Choroid plexus epithelial cell (primary cell): Measurements from ENCODE around the gene KCNG2.

Experiments
- DNase-seq: peaks from one replicate; pipeline ENCODE4 v3.0.0-alpha.2; 2010; ENCODE audit warnings: low read depth
- H3K4me3 ChIP-seq: 2 replicates; pipeline ENCODE4 v1.5.1; 2011; ENCODE audit warnings: low read depth, mild to moderate bottlenecking, control low read depth, low read length, moderate library complexity
- TF ChIP-seq, protein P1 (sequence below): conservative IDR thresholded peaks from 2 replicates; pipeline ENCODE4 v1.5.1; 2011; ENCODE audit warnings: low read depth, mild to moderate bottlenecking, control low read depth, inconsistent platforms, low read length, moderate library complexity

KCNG2 gene

GRCh38 chr18:79883461-79884293, 85.9 kb downstream of the KCNG2 start:
- no peak for DNase-seq
- TF ChIP-seq, protein P1, sequence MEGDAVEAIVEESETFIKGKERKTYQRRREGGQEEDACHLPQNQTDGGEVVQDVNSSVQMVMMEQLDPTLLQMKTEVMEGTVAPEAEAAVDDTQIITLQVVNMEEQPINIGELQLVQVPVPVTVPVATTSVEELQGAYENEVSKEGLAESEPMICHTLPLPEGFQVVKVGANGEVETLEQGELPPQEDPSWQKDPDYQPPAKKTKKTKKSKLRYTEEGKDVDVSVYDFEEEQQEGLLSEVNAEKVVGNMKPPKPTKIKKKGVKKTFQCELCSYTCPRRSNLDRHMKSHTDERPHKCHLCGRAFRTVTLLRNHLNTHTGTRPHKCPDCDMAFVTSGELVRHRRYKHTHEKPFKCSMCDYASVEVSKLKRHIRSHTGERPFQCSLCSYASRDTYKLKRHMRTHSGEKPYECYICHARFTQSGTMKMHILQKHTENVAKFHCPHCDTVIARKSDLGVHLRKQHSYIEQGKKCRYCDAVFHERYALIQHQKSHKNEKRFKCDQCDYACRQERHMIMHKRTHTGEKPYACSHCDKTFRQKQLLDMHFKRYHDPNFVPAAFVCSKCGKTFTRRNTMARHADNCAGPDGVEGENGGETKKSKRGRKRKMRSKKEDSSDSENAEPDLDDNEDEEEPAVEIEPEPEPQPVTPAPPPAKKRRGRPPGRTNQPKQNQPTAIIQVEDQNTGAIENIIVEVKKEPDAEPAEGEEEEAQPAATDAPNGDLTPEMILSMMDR = no peak

GRCh38 chr18:79884294-79884962, 86.7 kb downstream of the KCNG2 start:
- TF ChIP-seq, protein P1 = no peak
- H3K4me3 ChIP-seq = no peak overlapping the region
- no peak for DNase-seq

More at GRCh38 chr18:79883461-79884293, 85.9 kb downstream of the KCNG2 start:
- H3K4me3 ChIP-seq = no peak overlapping the region

DNA sequence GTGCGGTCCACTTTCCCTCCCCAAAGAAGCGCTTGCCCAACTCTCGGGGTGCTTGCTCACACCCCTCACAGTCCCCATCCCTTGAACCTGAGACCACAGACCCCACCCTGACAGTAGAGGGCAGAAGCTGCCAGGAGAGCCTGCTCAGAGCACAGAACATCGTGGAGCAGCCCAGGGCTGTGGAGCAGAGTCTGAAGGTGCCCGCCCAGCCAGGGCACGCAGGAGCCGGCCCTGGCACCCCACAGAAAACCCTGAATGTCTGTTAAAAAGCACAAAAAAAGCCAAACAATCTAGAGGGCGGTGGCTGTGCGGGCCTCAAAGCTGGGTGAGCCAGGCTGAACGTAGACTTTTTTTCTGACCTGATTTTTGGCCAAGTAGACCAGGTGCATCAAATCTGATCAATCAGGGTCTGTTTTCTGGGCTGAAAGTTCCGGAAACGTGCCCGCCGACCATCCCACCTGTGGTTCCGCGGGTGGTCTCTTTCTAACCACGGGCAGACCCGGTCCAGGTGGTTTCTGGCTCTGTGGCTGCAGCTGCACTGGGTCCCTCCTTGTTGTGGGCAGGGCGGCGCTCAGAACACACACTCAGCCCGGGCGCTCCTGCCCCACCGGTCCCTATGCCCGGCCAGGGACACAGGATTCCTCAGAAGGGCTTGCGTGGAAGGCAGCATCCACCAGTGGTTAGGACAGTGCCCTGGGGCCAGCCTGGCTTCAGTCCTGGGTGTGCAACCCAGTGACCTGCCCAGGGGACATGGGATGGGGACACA, 87.4 kb downstream of the KCNG2 start:
- H3K4me3 ChIP-seq = no peak overlapping the region
- DNase-seq = no peak
- TF ChIP-seq, protein P1 = no peak

- no peak overlapping the region for H3K4me3 ChIP-seq
- TF ChIP-seq, protein P1 = no peak
- no peak for DNase-seq
Observed at GRCh38 chr18:79887181-79888000, 89.7 kb downstream of the KCNG2 start.

DNA sequence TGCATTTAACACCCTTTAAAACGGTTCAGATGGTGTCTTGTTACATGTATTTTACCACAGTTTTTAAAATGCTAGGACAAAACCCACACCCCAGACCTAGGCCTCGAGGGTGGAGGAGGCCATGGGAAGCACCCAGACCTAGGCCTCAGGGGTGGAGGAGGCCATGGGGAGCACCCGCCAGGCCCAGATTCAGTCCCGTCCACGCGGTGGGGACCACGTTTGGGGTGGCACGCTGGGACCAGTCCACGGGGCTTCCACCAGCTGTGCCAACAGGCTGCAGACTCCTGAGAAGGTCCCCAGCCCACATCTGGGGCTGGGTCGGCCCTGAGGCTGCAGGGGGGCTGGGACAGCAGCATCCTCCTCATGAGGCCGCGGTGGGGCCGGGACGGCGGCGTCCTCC, 90.3 kb downstream of the KCNG2 start:
- TF ChIP-seq, protein P1 = no peak
- DNase-seq = no peak
- H3K4me3 ChIP-seq = no peak overlapping the region

DNA sequence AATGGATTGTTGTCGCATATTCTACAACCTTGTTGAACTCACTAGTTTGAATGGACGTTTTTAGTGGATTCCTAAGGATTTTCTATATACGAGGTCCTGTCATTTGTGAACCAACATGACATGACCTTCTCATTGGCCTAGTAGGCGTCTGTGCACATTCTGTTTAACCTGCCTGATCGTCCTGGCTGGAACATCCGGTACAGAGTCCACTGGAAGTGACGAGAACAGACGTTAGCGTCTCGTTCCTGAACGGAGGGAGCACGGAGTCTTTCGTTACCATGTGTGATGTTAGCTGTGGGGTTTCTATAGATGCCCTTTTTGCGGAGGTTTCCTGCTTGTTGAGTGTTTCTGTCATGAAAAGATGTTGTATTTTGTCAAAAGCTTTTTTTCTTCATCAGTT, 91.8 kb downstream of the KCNG2 start:
- no peak for DNase-seq
- TF ChIP-seq, protein P1 = no peak
- no peak overlapping the region for H3K4me3 ChIP-seq
